Measurements from ENCODE around the gene COL5A1.

The COL5A1 gene

GRCh38 chr9:134728801-134729495 lies 87.3 kb downstream of the COL5A1 start:
- DNase-seq (ENCODE audit: low read depth): no peak

GRCh38 chr9:134730011-134730760 lies 88.6 kb downstream of the COL5A1 start:
- DNase-seq (ENCODE audit: low read depth): no peak

- no peak for DNase-seq (ENCODE audit: low read depth)
These were observed 89.3 kb downstream of the COL5A1 start for GRCh38 chr9:134730761-134731496.

- no peak for DNase-seq (ENCODE audit: low read depth)
These were observed 90.1 kb downstream of the COL5A1 start for GRCh38 chr9:134731497-134732391.

- no peak for DNase-seq (ENCODE audit: low read depth)
These were observed 90.9 kb downstream of the COL5A1 start for GRCh38 chr9:134732392-134733110.

- no peak for DNase-seq (ENCODE audit: low read depth)
These were observed 92.1 kb downstream of the COL5A1 start for GRCh38 chr9:134733480-134734232.

GRCh38 chr9:134734270-134734669 lies 92.7 kb downstream of the COL5A1 start:
- no peak for DNase-seq (ENCODE audit: low read depth)

- no peak for DNase-seq (ENCODE audit: low read depth)
These were observed 94.0 kb downstream of the COL5A1 start for GRCh38 chr9:134735441-134736175.

- no peak for DNase-seq (ENCODE audit: low read depth)
These were observed 95.3 kb downstream of the COL5A1 start for GRCh38 chr9:134736791-134737497.

- no peak for DNase-seq (ENCODE audit: low read depth)
These were observed 96.4 kb downstream of the COL5A1 start for GRCh38 chr9:134737842-134738580.

GRCh38 chr9:134738869-134739659 lies 97.5 kb downstream of the COL5A1 start:
- DNase-seq (ENCODE audit: low read depth): no peak

- no peak for DNase-seq (ENCODE audit: low read depth)
These were observed 98.0 kb downstream of the COL5A1 start for GRCh38 chr9:134739660-134739968.

- no peak for DNase-seq (ENCODE audit: low read depth)
These were observed 98.5 kb downstream of the COL5A1 start for GRCh38 chr9:134740071-134740470.

- no peak for DNase-seq (ENCODE audit: low read depth)
These were observed 100.2 kb downstream of the COL5A1 start for GRCh38 chr9:134741846-134742245.

GRCh38 chr9:134742822-134743535 lies 101.4 kb downstream of the COL5A1 start:
- no peak for DNase-seq (ENCODE audit: low read depth)

GRCh38 chr9:134743853-134744252 lies 102.2 kb downstream of the COL5A1 start:
- DNase-seq (ENCODE audit: low read depth): no peak
